Measurements from ENCODE around the gene LTA4H. TPM values are rescaled to one million over a fixed set of nuclear protein-coding genes. Genes with fewer than 3 reads are reported as not detected.

Gene LTA4H
- total and polyA plus RNA-seq, 2 donors, result 61.5 to 72.1 TPM

DNA sequence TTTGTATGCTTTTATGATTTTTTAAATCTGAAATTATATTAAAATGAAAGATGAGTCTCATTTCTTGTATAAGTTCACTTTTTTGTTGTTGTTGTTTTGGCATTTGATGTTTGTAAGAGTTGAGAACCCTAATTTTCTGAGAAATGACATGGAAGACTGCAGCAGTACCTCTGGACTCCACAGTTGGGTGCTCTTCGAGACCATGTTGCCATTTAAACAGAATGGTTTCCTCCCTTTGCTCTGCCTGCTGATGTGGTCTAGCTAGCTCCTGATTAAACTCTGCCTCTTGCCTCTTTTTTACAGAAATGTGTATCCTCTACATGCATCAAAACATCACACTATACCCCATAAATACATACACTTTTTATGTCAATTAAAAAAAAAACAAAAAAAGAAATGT is 5.8 kb upstream of the LTA4H start:
- H3K36me3 ChIP-seq (ENCODE audit: control insufficient read depth in 2 of 2, insufficient read depth in 2 of 2, low read length in 1 of 2), result no peaks in the 10 kb centered on the region
- no peak overlapping the region for H3K4me3 ChIP-seq (ENCODE audit: low read length in 2 of 2)
- DNase-seq (ENCODE audit: low read depth in 6 of 9, low spot score in 9 of 9), result no peak
- no peaks in the 10 kb centered on the region for H3K27me3 ChIP-seq (ENCODE audit: control insufficient read depth in 2 of 2, insufficient read depth in 1 of 2, low read length in 1 of 2)
- 98% methylated on average over 1 of the region's 1 CpG for WGBS
- no peaks in the 10 kb centered on the region for H3K9me3 ChIP-seq (ENCODE audit: control insufficient read depth in 2 of 2, insufficient read depth in 1 of 2, low read length in 1 of 2)
- H3K27ac ChIP-seq (ENCODE audit: low read depth in 1 of 2, low read length in 1 of 2), result no peak overlapping the region
- peaks cover 0 to 4% of the 10 kb centered on the region in 2 donors for H3K4me1 ChIP-seq (ENCODE audit: control insufficient read depth in 2 of 2, insufficient read depth in 2 of 2, low read length in 2 of 2)

DNA sequence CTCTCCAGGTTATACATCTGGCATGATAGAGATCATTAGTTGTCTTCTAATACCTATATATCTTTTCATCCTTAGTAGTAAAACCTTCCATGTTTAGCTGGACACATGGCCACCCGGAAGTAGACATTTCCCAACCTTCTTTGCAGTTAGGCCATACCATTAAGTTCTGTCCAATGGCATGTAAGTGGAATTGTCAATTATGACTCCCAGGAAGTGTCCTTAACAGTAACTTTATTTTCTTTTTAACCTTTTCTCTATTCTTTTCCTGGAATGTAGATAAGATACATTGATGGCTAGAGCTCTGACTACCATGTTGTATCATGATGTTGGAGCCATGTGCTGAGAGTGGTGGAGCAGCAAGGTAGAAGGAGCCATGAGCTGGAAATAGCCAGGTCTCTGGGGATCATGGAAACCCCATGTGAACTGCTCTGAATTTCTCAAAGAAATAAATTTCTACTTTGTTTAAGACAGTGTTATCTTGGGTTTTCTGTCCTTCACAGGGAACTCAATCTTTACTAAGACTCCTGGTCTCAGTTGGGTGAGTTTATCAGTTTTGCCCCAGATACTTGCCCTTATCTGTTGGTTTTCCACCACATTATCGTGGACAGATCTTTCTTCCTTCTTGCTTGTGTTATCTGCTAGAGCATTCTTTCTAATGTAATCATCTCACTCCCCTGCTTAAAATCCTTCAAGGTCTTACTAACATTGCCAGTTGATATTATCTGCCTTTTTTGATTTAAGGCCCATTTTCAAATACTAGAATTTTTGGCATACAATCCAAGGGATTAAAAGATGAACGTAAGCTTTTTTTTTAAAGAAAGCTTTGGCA is 5.1 kb upstream of the LTA4H start:
- Histone ChIP-seq H3K36me3 (ENCODE audit: control insufficient read depth in 2 of 2, insufficient read depth in 2 of 2, low read length in 1 of 2) (no peaks in the 10 kb centered on the region), H3K27ac (ENCODE audit: low read depth in 1 of 2, low read length in 1 of 2) (no peak overlapping the region), H3K4me3 (ENCODE audit: low read length in 2 of 2) (no peak overlapping the region), H3K9me3 (ENCODE audit: control insufficient read depth in 2 of 2, insufficient read depth in 1 of 2, low read length in 1 of 2) (no peaks in the 10 kb centered on the region), H3K4me1 (ENCODE audit: control insufficient read depth in 2 of 2, insufficient read depth in 2 of 2, low read length in 2 of 2) (peaks cover 0 to 6% of the 10 kb centered on the region in 2 donors), H3K27me3 (ENCODE audit: control insufficient read depth in 2 of 2, insufficient read depth in 1 of 2, low read length in 1 of 2) (no peaks in the 10 kb centered on the region)
- no peak for DNase-seq (ENCODE audit: low read depth in 6 of 9, low spot score in 9 of 9)
- 80% methylated on average over 3 of the region's 3 CpGs for WGBS

DNA sequence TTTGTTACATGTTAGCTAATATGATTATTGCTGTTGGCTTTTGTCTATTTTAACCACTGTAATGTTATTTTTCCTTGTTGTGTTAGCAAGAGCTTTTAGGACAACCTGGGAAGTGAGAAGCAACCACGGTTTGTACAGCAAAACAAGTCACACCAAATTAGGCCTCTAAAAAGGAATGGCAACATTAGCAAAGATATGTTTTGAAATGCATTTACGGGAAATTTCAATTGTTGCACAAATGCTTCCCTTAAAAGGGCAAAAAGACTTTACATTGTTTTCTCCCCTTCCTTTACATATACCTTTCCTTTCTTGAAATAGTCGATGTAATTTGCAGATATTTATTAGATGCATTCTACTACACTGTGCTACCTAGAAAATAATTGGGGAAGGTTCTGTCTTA is 4.1 kb upstream of the LTA4H start:
- no peak for DNase-seq (ENCODE audit: low read depth in 6 of 9, low spot score in 9 of 9)
- 96% methylated on average over 3 of the region's 3 CpGs for WGBS
- no peaks in the 10 kb centered on the region for H3K27me3 ChIP-seq (ENCODE audit: control insufficient read depth in 2 of 2, insufficient read depth in 1 of 2, low read length in 1 of 2)
- no peak overlapping the region for H3K4me3 ChIP-seq (ENCODE audit: low read length in 2 of 2)
- H3K9me3 ChIP-seq (ENCODE audit: control insufficient read depth in 2 of 2, insufficient read depth in 1 of 2, low read length in 1 of 2), result no peaks in the 10 kb centered on the region
- H3K36me3 ChIP-seq (ENCODE audit: control insufficient read depth in 2 of 2, insufficient read depth in 2 of 2, low read length in 1 of 2), result no peaks in the 10 kb centered on the region
- H3K27ac ChIP-seq (ENCODE audit: low read depth in 1 of 2, low read length in 1 of 2), result no peak overlapping the region
- peaks cover 4 to 10% of the 10 kb centered on the region in 2 donors for H3K4me1 ChIP-seq (ENCODE audit: control insufficient read depth in 2 of 2, insufficient read depth in 2 of 2, low read length in 2 of 2)

DNA sequence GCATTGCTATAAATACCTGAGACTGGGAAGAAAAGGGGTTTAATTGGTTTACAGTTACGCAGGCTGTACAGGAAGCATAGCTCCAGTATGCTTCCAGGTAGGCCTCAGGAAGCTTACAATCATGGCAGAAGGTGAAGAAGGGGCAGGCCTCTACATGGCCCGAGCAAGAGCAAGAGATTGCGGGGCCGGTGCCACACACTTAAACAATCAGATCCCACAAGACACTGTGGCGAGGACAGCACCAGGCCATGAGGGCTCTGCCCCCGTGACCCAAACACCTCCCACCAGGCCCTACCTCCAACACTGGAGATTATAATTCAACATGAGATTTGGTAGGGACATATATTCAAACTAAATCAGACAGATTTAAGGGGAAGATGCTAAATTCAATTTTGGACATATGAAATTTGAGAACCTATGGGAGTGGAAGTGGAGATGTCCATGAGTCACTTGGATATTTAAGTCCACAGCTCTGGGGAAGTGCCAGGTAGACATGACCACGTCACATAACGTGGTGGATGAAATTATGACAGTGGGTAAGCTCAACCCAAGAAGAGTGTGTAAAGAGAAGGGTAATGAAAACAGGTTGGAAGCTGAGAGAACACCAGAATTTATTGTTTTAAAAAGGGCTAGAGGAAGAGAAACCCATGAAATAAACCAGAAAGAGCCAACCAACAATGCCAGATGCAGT is 1.5 kb upstream of the LTA4H start:
- peaks cover 6 to 15% of the 10 kb centered on the region in 2 donors for H3K4me1 ChIP-seq (ENCODE audit: control insufficient read depth in 2 of 2, insufficient read depth in 2 of 2, low read length in 2 of 2)
- H3K36me3 ChIP-seq (ENCODE audit: control insufficient read depth in 2 of 2, insufficient read depth in 2 of 2, low read length in 1 of 2), result no peaks in the 10 kb centered on the region
- no peak for DNase-seq (ENCODE audit: low read depth in 6 of 9, low spot score in 9 of 9)
- H3K9me3 ChIP-seq (ENCODE audit: control insufficient read depth in 2 of 2, insufficient read depth in 1 of 2, low read length in 1 of 2), result no peaks in the 10 kb centered on the region
- WGBS, result 96% methylated on average over 8 of the region's 8 CpGs
- H3K27ac ChIP-seq (ENCODE audit: low read depth in 1 of 2, low read length in 1 of 2), result no peak overlapping the region
- no peaks in the 10 kb centered on the region for H3K27me3 ChIP-seq (ENCODE audit: control insufficient read depth in 2 of 2, insufficient read depth in 1 of 2, low read length in 1 of 2)
- no peak overlapping the region for H3K4me3 ChIP-seq (ENCODE audit: low read length in 2 of 2)

DNA sequence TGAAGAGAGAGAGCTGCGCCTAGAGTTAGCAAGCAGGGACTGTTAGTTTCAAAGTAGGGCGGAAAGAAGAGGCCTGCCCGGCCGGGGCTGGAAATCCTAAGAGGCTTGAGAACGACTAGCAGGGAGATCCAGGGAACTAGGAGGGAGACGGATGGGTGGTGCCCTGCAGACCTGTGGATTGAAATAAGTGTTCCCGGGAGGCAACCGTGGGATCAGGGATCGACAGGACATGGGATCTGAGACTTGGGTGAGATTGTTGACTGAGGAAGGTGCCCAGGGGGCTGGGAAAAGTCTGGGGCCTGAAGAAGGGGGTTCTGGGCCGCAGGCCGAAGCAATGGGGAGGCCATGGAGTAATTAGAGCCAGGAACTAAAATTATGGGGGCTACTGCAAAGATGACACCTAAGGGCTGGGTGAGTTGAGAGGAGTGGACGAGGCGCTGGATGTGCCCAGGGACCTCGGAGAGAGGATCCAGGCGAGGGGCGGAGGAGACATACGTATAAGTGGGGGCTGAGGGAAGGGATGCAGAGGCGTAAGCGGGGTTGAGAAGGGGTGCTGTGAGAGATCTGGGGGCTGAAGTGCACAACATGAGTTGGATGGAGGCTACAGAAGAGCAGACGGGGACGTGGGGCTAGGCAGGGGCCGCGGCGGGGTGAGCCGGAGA is 635 bp downstream of the LTA4H start:
- Histone ChIP-seq H3K4me1 (ENCODE audit: control insufficient read depth in 2 of 2, insufficient read depth in 2 of 2, low read length in 2 of 2) (peaks cover 6 to 15% of the 10 kb centered on the region in 2 donors), H3K9me3 (ENCODE audit: control insufficient read depth in 2 of 2, insufficient read depth in 1 of 2, low read length in 1 of 2) (no peaks in the 10 kb centered on the region), H3K27me3 (ENCODE audit: control insufficient read depth in 2 of 2, insufficient read depth in 1 of 2, low read length in 1 of 2) (no peaks in the 10 kb centered on the region), H3K27ac (ENCODE audit: low read depth in 1 of 2, low read length in 1 of 2) (peak overlapping the region; percentile 79 to 88), H3K4me3 (ENCODE audit: low read length in 2 of 2) (peak overlapping the region; percentile 64 to 93), H3K36me3 (ENCODE audit: control insufficient read depth in 2 of 2, insufficient read depth in 2 of 2, low read length in 1 of 2) (no peaks in the 10 kb centered on the region)
- DNase-seq (ENCODE audit: low read depth in 6 of 9, low spot score in 9 of 9), result peak in 2 of 9 donors; percentile 10 to 54
- WGBS, result 3% methylated on average over 25 of the region's 25 CpGs

DNA sequence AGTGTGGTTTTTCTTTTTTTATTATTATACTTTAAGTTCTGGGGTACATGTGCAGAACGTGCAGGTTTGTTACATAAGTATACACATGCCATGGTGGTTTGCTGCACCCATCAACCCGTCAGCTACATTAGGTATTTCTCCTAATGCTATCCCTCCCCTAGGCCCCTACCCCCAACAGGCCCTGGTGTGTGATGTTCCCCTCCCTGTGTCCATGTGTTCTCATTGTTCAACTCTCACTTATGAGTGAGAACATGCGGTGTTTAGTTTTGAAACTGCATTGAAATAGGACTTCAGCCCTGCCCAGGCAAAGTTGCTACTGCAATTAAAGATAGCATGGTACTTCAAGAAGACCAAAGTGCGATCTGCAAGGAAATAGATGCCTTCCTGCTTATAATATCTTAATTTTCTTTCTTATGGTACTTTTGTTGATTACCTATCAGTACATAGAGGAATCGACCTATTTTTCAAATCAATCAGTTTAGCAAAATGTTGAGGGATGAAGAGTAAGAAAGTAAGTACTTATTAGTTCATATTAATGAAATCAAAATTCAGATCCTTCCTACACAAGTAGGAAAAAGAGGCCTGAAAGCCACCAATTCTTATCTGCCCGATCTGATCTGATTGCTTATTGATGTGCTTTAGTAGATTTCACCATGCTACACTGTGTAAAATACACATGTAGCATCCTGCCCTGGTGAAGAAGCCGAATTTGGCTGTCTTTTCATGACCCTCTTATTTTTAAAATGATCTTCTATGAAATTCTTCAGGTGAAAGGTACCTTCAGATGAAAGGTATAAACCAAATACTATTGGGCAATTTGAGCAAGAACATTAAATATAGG is 1.6 kb downstream of the LTA4H start:
- Histone ChIP-seq H3K27me3 (ENCODE audit: control insufficient read depth in 2 of 2, insufficient read depth in 1 of 2, low read length in 1 of 2) (no peaks in the 10 kb centered on the region), H3K9me3 (ENCODE audit: control insufficient read depth in 2 of 2, insufficient read depth in 1 of 2, low read length in 1 of 2) (no peaks in the 10 kb centered on the region), H3K27ac (ENCODE audit: low read depth in 1 of 2, low read length in 1 of 2) (no peak overlapping the region), H3K36me3 (ENCODE audit: control insufficient read depth in 2 of 2, insufficient read depth in 2 of 2, low read length in 1 of 2) (no peaks in the 10 kb centered on the region), H3K4me3 (ENCODE audit: low read length in 2 of 2) (no peak overlapping the region), H3K4me1 (ENCODE audit: control insufficient read depth in 2 of 2, insufficient read depth in 2 of 2, low read length in 2 of 2) (peaks cover 6 to 15% of the 10 kb centered on the region in 2 donors)
- no peak for DNase-seq (ENCODE audit: low read depth in 6 of 9, low spot score in 9 of 9)
- WGBS, result 80% methylated on average over 7 of the region's 7 CpGs

DNA sequence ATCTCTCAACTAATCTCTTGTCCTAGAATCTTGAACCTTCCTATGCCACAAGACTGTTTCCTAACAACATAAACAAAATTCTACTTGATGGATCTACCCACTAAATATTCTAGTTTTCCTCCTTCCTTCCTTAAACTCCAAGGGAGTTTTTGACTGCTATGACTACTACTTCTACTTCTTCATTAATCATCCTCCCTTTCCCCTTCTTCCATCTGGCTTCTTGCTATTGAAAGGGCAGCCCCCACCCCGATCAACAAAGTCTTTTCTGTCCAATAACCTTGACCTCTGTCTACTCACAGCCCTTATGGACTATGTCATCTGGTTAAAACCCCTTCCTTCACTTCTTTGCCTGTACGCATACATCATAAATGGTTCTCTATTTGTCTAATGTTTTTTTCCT is 5.6 kb downstream of the LTA4H start:
- peaks cover 5 to 8% of the 10 kb centered on the region in 2 donors for H3K4me1 ChIP-seq (ENCODE audit: control insufficient read depth in 2 of 2, insufficient read depth in 2 of 2, low read length in 2 of 2)
- H3K36me3 ChIP-seq (ENCODE audit: control insufficient read depth in 2 of 2, insufficient read depth in 2 of 2, low read length in 1 of 2), result peaks cover 6 to 13% of the 10 kb centered on the region in 2 donors
- H3K9me3 ChIP-seq (ENCODE audit: control insufficient read depth in 2 of 2, insufficient read depth in 1 of 2, low read length in 1 of 2), result no peaks in the 10 kb centered on the region
- H3K27ac ChIP-seq (ENCODE audit: low read depth in 1 of 2, low read length in 1 of 2), result no peak overlapping the region
- H3K4me3 ChIP-seq (ENCODE audit: low read length in 2 of 2), result no peak overlapping the region
- DNase-seq (ENCODE audit: low read depth in 6 of 9, low spot score in 9 of 9), result no peak
- H3K27me3 ChIP-seq (ENCODE audit: control insufficient read depth in 2 of 2, insufficient read depth in 1 of 2, low read length in 1 of 2), result no peaks in the 10 kb centered on the region
- 97% methylated on average over 2 of the region's 2 CpGs for WGBS

DNA sequence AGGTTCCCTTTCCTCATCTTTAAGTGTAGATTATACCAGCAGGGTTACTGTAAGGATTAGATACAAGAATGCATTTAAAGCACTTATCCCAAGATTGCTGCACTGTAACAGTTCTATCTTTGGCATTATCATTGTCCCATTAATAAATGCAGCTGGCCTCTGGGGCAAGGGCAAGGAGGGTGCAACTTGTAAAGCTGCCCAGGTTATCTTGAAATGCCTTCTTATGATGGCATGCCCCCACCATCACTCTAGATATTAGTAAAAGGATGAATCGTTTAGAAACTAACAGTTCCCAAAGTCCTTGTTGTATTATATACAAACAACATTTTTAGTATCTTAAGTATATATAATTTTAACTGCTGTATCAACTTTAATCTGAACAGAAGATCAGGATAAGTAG is 6.8 kb downstream of the LTA4H start:
- no peaks in the 10 kb centered on the region for H3K4me1 ChIP-seq (ENCODE audit: control insufficient read depth in 2 of 2, insufficient read depth in 2 of 2, low read length in 2 of 2)
- WGBS, result 98% methylated on average over 1 of the region's 1 CpG
- no peak overlapping the region for H3K4me3 ChIP-seq (ENCODE audit: low read length in 2 of 2)
- no peak overlapping the region for H3K27ac ChIP-seq (ENCODE audit: low read depth in 1 of 2, low read length in 1 of 2)
- H3K36me3 ChIP-seq (ENCODE audit: control insufficient read depth in 2 of 2, insufficient read depth in 2 of 2, low read length in 1 of 2), result peaks cover 6 to 15% of the 10 kb centered on the region in 2 donors
- no peaks in the 10 kb centered on the region for H3K27me3 ChIP-seq (ENCODE audit: control insufficient read depth in 2 of 2, insufficient read depth in 1 of 2, low read length in 1 of 2)
- DNase-seq (ENCODE audit: low read depth in 6 of 9, low spot score in 9 of 9), result no peak
- H3K9me3 ChIP-seq (ENCODE audit: control insufficient read depth in 2 of 2, insufficient read depth in 1 of 2, low read length in 1 of 2), result no peaks in the 10 kb centered on the region

All from thymus (tissue), 11 donors.